HTERT RPE-1 (cell line): ENCODE measurements around the gene ASH1L.
"Not testable (repeated sequence)": the region's sequence is repeated elsewhere in the genome, so short reads cannot be mapped to it uniquely, and the experiment has no call there.

Source experiments
- in situ Hi-C: fragments of 300-500 bp; cut with MboI; formaldehyde crosslinking; loops from 4 replicates; pipeline ENCODE4 v1.14.3; 2020; ENCODE audit warnings: low sequenced_read_pairs

Gene ASH1L

GRCh38 chr1:155562581-155563376 is at the start of gene ASH1L:
Gene ASH1L, minus strand, starts transcription at chr1:155562803. Its CDS starts 41,284 bp downstream, at chr1:155521519.
- in situ Hi-C loops, result no loop called here

- in situ Hi-C loops, result not testable (repeated sequence)
Measured at GRCh38 chr1:155610257-155610647, 47.6 kb upstream of the ASH1L start.

DNA sequence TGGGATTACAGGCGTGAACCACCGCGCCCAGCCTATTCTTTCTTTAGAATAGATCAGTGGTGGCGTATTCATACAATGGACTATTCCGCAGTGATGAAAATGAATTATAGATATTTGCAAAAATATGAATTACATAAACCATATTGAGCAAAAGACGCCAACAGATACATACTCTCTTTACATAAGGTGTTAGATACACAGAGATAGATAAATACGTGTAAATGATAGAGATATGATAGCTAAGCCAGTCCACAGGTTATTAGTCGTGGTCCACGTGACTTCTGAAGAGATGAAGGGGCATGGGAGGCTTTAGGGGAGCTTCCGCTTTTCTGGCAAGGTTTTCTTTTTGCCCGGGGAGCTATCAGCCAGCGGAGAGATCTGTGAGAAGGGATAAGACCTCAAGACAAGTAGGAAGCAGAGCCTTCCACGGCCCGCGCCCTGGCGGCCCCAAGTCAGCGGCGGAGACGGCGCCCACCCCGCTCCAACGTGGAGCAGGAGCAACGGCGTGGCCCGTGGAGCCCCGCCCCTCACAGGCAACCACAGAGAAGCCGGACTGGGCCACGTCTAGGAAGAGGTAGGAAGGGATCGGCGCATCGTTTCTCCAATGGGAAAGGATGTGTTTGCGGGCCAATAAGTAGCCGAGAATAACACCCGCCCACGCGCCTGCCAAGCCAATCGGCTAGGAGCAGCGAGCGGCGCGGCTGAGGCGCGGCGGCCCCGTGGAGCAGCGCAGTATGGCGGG is 47.1 kb upstream of the ASH1L start, which contains the start of gene MSTO1:
Gene MSTO1, plus strand, starts transcription at position 704 of the 742 bp plus-strand sequence. Its CDS starts 31 bp downstream, at position 735.
- in situ Hi-C loops, result no loop called here

GRCh38 chr1:155608888-155609225 is 46.3 kb upstream of the ASH1L start:
- in situ Hi-C loops, result no loop called here

DNA sequence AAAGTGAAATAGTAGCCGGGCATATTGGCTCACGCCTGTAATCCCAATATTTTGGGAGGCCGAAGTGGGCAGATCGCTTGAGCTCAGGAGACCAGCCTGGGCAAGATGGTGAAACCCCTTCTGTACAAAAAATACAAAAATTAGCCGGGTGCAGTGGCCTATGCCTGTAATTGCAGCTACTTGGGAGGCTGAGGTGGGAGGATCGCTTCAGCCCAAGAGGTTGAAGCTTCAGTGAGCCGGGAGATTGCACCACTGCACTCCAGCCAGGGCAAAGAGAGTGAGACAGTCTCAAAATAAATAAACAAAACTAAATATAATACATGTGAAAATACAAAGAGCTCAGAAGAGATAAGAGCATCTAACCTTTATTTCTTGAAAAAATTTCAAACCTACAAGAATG is 45.1 kb upstream of the ASH1L start:
- in situ Hi-C loops, result no loop called here

DNA sequence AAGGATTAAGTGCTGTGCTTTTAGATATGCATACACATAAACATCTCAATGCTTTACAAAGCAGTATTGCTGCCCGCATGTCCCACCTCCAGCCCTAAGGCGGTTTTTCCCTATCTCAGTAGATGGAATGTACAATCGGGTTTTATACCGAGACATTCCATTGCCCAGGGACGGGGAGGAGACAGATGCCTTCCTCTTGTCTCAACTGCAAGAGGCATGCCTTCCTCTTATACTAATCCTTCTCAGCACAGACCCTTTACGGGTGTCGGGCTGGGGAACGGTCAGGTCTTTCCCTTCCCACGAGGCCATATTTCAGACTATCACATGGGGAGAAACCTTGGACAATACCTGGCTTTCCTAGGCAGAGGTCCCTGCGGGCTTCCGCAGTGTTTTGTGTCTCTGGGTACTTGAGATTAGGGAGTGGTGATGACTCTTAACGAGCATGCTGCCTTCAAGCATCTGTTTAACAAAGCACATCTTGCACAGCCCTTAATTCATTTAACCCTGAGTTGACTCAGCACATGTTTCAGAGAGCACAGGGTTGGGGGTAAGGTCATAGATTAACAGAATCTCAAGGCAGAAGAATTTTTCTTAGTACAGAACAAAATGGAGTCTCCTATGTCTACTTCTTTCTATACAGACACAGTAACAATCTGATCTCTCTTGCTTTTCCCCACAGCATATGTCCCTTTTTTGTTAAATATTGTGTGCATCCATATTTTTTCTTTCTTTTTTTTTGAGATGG is 37.4 kb upstream of the ASH1L start:
- in situ Hi-C loops, result not testable (repeated sequence)

DNA sequence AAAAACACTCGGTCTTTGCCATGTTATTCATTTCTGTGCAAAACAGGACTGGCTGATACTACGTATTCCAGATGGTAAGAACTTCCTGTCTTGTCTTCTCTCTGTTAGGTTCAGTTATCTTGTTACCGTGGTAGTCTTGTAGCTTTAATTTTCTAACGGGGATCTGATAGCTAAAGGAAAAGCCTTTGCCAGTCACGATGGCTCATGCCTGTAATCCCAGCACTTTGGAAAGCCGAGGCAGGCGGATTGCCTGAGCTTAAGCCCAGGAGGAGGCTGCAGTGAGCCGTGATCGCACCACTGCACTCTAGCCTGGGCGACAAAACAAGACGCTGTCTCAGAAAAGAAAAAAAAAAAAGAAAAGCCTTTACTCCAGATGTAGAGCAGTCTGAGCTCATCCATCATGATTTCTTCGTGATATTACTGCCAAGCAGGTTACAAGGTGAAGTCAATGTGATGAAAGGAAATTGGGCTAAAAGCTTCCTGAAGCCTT is 36.3 kb upstream of the ASH1L start:
- in situ Hi-C loops, result no loop called here

DNA sequence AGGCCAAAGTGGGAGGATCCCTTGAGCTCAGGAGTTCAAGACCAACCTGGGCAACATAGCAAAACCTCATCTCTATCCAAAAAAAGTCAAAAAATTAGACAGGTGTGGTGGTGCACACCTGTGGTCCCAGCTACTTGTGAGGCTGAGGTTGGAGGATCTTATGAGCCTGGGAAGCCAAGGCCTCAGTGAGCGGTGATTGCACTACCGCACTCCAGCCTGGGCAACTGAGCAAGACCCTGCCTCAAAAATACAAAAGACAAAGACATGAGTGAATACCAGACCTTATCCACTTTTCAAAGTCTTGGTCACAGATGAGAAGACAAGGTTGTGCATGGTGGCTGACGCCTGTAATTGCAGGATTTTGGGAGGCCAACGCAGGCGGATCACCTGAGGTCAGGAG is 34.3 kb upstream of the ASH1L start:
- in situ Hi-C loops, result no loop called here

DNA sequence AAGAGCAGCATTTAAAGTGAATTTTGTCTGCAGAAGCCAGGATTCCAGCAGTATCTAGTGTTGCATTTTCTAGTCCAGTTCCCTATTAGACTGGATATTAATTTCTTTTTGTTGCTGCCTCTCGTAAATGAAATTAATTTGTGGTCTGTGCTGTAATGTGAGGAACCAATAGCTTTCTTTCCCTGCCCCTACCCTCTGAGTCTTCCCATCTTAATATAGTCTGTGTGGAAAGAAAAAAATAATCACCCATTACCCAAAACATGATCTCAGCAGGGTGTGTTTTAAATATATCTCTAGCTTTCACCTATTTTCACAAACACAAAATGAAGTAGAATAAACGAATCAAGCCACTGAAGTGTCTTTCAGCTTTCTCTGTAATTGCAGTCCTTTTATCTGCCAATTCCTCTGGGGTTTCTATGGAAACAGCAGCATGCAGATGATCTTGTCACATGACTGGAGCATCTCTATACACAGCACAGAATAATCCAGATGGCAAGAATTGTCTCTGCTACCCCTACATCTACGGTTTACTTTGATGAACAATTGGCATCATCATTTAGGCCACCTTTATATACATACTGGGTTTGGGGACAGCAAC is 33.4 kb upstream of the ASH1L start:
- in situ Hi-C loops, result not testable (repeated sequence)

- in situ Hi-C loops, result no loop called here
Measured at GRCh38 chr1:155591770-155592169, 29.2 kb upstream of the ASH1L start.

DNA sequence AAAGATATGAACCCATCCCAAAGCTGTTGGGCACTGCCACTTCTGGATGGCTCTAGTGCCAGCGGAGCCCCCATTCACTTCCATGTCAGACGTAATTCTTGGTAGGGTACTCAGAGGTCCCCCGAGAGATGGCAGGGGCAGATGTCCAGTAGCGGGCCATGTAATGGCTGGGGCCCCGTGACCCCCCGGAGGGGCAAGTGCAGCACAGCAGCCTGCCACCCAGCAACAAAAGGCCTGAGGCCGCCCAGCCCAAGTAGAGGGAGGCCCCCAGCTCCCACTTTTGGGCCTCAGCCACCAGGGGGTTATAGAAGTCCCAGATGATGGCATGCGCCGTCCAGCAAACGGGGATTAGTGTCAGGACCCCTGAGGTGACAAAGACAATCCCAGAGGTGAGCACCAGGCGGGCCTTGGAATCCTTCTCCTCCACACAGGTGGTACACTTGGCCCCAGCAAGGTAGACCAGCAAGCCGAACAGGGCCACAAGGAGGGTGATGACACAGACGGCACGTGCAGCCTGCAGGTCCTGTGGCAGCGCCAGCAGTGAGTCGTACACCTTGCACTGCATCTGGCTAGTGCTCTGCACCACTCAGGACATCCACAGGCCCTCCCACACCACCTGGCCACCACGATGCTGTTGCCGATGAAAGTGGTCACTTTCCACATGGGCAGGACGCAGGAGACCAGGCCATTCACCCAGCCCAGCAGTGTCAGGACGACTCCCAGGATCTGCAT is 28.1 kb upstream of the ASH1L start:
- in situ Hi-C loops, result not testable (repeated sequence)

DNA sequence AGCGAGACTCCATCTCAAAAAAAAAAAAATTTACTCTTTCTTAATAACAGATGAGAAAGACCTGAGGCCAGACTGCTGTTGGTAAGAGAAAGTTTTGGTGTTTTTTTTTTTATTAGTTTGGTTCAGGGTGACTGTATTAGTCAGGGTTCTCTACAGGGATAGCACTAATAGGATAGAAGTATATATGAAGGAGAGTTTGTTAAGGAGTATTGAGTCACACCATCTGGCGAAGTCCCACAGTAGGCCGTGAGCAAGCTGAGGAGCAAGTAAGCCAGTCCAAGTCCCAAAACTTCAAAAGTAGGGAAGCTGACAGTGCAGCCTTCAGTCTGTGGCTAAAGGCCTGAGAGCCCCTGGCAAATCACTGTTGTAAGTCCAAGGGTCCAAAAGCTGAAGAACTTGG is 26.7 kb upstream of the ASH1L start:
- in situ Hi-C loops, result not testable (repeated sequence)

GRCh38 chr1:155583846-155584245 is 21.2 kb upstream of the ASH1L start:
- in situ Hi-C loops, result not testable (repeated sequence)

- in situ Hi-C loops, result not testable (repeated sequence)
Measured at GRCh38 chr1:155575608-155576007, 13.0 kb upstream of the ASH1L start.

- in situ Hi-C loops, result no loop called here
Measured at GRCh38 chr1:155574077-155574476, 11.5 kb upstream of the ASH1L start.

GRCh38 chr1:155570593-155570990 is 8.0 kb upstream of the ASH1L start:
- in situ Hi-C loops, result no loop called here

DNA sequence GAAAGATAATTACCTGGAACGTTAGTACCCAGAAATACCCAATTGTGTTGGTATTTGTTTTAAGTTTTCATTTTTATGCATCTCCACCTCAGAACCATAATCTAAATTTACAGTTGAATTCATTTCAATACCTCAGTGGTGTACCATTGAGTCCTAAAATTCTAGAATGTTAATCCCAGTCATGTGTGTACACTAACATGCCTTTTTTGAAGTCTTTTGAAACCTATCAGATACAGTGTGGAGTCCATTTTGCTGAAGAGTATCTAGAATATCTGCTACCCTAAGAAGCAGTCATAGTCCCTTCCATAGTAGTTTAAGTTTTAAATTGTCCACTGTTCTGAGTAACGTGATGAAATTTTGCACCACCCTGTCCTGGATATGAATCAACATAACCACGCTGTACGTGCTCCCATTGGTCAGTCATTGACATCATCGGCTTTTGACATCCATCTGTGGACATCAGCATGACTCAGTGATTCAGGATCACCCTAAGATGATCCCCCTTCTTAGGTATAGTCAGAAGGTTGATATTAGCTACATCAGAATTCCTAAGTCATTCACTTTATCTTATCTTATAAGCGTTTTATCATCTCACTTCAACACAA is 7.5 kb upstream of the ASH1L start:
- in situ Hi-C loops, result no loop called here

DNA sequence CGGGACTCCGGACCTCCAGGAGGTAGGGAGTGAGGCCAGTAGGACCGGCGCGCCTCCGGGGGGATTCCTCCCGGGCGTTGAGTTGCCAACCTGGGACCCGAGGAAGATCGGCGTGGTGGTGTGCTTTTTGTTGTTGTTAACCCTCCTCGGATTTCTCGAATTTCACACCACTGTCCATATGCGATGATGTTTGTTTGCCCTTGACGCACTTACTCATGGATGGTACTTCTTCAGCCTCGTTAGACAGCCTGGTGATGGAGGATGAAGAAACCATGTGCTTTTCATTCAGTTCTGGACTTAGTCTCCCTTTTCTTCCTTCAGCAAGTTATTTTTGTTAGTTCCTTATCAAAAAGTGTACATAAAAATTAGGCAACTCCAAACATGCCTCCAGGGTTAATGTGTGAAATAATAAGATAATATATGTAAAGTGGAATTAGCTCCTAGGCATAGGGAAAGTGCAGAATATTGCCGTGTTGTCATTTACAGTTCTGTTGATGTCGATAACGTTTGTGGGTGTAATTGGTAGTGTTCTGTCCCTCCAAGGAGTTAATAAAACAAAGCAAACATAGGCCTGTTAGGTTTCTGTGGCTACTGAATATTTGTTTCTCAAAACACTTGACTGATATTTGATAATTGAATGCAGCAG is 897 bp upstream of the ASH1L start:
- in situ Hi-C loops, result not testable (repeated sequence)
